ENCODE data around the gene HIPK2.

HIPK2 gene

DNA sequence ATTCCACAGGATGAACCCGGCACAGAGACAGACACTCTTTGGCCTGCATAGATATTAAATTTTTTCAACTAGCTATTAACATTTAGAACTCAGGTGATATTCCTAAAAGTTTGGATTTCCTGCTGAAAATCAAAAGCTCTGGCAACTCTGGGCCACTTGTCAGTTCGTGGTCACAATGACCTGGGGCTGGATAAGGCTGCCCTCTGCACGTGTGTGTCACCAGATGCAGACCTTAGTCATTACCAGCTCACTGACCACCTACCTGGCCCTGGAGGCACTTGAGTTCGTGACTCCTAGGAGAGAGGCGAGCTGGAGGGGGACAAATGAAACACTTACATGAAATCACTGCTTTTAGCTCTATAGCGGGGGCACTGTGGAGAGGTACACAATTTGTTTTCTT is 126.5 kb downstream of the HIPK2 start:
- no peak overlapping the region for H3K4me3 ChIP-seq
- no peak overlapping the region for H3K27ac ChIP-seq
- peak overlapping the region; percentile 56; the same call in 1 of the 2 replicates for H3K4me2 ChIP-seq
- H3K36me3 ChIP-seq, result peaks cover 41% of the 10 kb centered on the region
- no peaks in the 10 kb centered on the region for H3K9me3 ChIP-seq
- no peaks in the 10 kb centered on the region for H3K27me3 ChIP-seq
- no peak overlapping the region for H3K9ac ChIP-seq
- peaks cover 86% of the 10 kb centered on the region for H3K4me1 ChIP-seq
- peaks cover 31% of the 10 kb centered on the region for H4K20me1 ChIP-seq
- TF ChIP-seq Cebpa-rat (IDR thresholded peaks at IDR 0.05), result no peak

DNA sequence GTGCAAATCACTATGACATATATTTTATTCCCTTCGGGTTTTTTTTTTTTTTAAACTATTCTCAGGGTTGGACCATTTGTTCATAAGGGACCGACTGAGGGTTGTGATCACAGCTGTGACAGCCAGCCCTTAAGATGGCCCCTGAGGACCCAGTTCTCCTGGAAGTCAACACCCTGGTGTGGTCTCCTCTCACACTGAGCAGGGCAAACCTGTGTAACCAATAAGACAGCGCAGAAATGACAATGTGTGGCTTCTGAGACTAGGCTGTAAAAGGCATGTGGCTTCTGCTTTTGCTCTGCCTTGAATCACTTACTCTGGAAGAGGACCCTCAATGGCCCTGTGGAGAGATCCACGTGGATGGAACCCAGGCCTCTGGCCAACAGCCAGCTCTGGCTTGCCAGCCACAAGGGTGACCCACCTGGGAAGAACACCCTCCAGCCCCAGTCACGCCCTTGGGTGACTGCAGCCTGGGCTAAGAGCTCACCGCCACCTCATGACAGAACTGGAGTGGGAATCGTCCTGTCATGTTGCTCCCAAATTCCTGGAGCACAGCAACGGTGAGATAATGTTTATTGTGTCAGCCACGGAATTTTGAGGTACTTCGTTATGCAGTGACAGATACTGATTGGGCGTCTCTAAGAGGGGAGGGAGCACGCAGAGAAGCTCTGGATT is 127.2 kb downstream of the HIPK2 start:
- H3K9ac ChIP-seq, result no peak overlapping the region; the same call in 1 of the 2 replicates
- H3K9me3 ChIP-seq, result no peaks in the 10 kb centered on the region
- TF ChIP-seq Cebpa-rat (IDR thresholded peaks at IDR 0.05), result no peak
- H4K20me1 ChIP-seq, result peaks cover 36% of the 10 kb centered on the region
- no peaks in the 10 kb centered on the region for H3K27me3 ChIP-seq
- H3K4me3 ChIP-seq, result no peak overlapping the region
- H3K4me2 ChIP-seq, result peak overlapping the region; percentile 56
- peaks cover 84% of the 10 kb centered on the region for H3K4me1 ChIP-seq
- peaks cover 37% of the 10 kb centered on the region for H3K36me3 ChIP-seq
- no peak overlapping the region for H3K27ac ChIP-seq

DNA sequence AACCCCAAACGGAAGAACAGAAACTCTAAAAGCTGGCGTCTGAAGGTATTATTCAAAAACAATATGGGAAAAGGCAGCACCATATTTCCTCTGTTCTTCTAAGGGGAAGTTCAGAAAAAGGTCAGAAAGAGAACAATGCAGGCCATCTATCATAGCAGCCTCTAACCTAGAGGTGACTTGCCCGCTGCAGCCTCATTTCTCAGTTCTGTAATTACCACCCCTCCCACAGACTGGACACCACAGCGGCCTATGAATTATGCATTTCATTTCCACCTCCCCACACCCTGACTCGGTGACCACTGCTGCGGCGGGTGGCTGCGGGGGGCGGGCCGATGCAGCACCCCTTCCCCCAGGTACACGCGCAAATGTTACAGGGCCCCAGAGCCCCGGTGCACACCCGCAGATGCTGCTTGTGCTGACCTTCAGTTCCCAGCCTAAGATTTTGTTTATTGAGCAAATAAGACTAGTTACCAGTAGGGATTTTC is 128.8 kb downstream of the HIPK2 start:
- H3K9ac ChIP-seq, result peak overlapping the region; percentile 69
- H4K20me1 ChIP-seq, result peaks cover 49% of the 10 kb centered on the region
- H3K27me3 ChIP-seq, result no peaks in the 10 kb centered on the region
- H3K27ac ChIP-seq, result peak overlapping the region; percentile 49
- TF ChIP-seq Cebpa-rat (IDR thresholded peaks at IDR 0.05), result no peak
- peaks cover 69% of the 10 kb centered on the region for H3K4me1 ChIP-seq
- peak overlapping the region; percentile 31; the same call in 1 of the 2 replicates for H3K4me3 ChIP-seq
- H3K4me2 ChIP-seq, result peak overlapping the region; percentile 86
- no peaks in the 10 kb centered on the region for H3K9me3 ChIP-seq
- peaks cover 37% of the 10 kb centered on the region for H3K36me3 ChIP-seq

DNA sequence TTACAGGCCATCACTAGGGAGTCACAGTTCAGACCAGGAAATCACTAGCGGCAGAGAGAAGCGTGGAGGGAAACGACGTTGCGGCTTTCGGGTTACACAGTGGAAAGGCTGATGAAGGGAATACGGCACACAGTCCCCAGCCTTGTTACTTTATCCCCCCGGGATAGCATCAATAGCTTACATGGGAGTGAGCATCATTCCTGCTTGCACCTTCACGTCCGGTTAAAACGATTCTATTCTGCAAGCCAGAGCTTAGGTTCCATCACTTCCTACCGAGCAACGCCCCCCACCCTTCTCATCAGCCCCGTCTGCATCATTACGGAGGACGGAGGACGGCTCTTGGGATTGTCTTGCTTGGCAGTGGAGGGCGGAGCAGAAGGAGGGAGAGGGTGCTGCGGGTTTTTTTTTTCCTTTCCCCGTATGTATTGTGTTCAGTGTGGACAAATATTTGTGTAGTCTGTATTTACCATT is 129.4 kb downstream of the HIPK2 start:
- Histone ChIP-seq H3K4me2 (peak overlapping the region; percentile 86), H3K9ac (peak overlapping the region; percentile 69; the same call in 1 of the 2 replicates)
- TF ChIP-seq Cebpa-rat (IDR thresholded peaks at IDR 0.05), result no peak

DNA sequence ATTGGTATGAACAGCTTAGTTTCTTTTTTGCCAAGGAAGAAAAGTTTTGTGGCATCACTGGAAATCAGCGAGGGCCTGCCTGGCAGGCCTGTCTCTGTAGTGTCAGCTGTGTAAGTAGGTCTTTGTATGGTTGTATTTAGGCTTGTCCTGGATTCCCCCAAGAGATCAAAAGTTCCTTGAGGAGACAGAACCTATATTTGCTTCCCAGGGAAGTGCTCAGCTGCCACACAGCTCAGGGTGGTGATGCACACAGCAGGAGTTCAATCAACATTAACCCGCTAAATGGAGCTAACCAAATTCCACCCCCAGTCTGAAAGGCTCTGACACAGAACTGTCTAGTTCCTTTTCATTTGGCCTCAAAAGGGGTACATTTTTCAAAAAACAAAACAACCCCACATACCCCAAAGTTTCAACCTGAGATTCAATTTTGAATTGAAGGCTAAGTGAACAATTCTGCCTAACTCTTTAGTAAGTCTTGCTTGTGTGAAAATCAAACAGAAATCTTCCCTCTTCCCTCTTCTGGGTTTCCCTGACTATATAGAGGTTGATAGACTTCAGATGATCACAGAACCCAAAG is 129.9 kb downstream of the HIPK2 start:
- Histone ChIP-seq H4K20me1 (peaks cover 49% of the 10 kb centered on the region), H3K9ac (peak overlapping the region; percentile 13; the same call in 1 of the 2 replicates), H3K9me3 (no peaks in the 10 kb centered on the region), H3K4me3 (peak overlapping the region; percentile 31; the same call in 1 of the 2 replicates), H3K27ac (peak overlapping the region; percentile 49), H3K4me1 (peaks cover 59% of the 10 kb centered on the region), H3K27me3 (no peaks in the 10 kb centered on the region), H3K4me2 (peak overlapping the region; percentile 86), H3K36me3 (peaks cover 46% of the 10 kb centered on the region)
- TF ChIP-seq Cebpa-rat (IDR thresholded peaks at IDR 0.05), result no peak

More for the DNA sequence above, 129.4 kb downstream of the HIPK2 start:
- Histone ChIP-seq H4K20me1 (peaks cover 49% of the 10 kb centered on the region), H3K4me3 (peak overlapping the region; percentile 31; the same call in 1 of the 2 replicates), H3K27me3 (no peaks in the 10 kb centered on the region), H3K9me3 (no peaks in the 10 kb centered on the region), H3K27ac (peak overlapping the region; percentile 49), H3K36me3 (peaks cover 42% of the 10 kb centered on the region), H3K4me1 (peaks cover 63% of the 10 kb centered on the region)

DNA sequence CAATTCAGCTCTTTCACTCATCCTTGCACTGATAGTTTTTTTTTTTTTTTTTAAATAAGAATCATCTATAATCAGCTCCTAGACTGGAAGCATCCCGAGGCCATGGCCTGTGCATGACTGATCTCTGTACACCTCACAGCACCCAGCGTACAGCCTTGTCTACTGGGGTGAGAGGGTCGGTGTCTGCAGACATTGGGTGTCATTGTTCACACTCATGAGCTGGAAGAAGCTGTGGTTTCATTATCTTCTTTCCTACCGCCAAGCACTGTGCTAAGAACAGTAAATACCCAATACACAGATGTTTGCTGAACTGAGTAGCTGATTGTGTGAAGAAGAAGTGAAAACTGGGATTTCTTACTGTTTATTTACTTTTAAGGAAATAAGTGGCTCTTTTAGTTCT is 130.7 kb downstream of the HIPK2 start:
- Histone ChIP-seq H3K27ac (0 out of 2 replicates have a peak overlapping the region, but pooled peaks have one; percentile 5), H3K4me1 (peaks cover 59% of the 10 kb centered on the region), H3K27me3 (no peaks in the 10 kb centered on the region), H3K4me3 (no peak overlapping the region), H3K9me3 (no peaks in the 10 kb centered on the region), H4K20me1 (peaks cover 49% of the 10 kb centered on the region), H3K9ac (no peak overlapping the region), H3K36me3 (peaks cover 48% of the 10 kb centered on the region), H3K4me2 (peak overlapping the region; percentile 26; the same call in 1 of the 2 replicates)
- no peak for TF ChIP-seq Cebpa-rat (IDR thresholded peaks at IDR 0.05)

DNA sequence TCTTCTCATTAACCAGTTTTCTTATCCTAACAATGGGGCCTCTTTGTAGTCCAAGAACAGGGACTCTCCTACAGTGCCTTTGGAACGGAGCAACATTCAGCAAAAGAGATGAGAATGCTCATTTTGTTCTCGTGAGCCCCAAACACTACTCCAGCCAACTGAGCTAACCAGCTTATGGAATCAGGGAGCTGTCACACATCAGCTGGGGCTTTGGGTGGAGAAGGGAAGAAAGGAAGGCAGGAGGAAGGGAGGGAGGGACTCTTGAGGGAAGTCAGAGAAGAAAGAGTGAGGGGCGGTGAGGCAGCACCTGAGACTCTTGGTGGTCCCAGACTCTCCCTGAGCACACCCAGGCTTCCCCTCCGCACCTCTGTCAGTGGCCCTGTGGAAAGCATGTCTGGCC is 131.2 kb downstream of the HIPK2 start:
- H3K27ac ChIP-seq, result 0 out of 2 replicates have a peak overlapping the region, but pooled peaks have one; percentile 5
- no peaks in the 10 kb centered on the region for H3K9me3 ChIP-seq
- H4K20me1 ChIP-seq, result peaks cover 52% of the 10 kb centered on the region
- peaks cover 46% of the 10 kb centered on the region for H3K36me3 ChIP-seq
- H3K9ac ChIP-seq, result no peak overlapping the region
- H3K27me3 ChIP-seq, result no peaks in the 10 kb centered on the region
- H3K4me2 ChIP-seq, result peak overlapping the region; percentile 26
- no peak for TF ChIP-seq Cebpa-rat (IDR thresholded peaks at IDR 0.05)
- peaks cover 57% of the 10 kb centered on the region for H3K4me1 ChIP-seq
- H3K4me3 ChIP-seq, result no peak overlapping the region

DNA sequence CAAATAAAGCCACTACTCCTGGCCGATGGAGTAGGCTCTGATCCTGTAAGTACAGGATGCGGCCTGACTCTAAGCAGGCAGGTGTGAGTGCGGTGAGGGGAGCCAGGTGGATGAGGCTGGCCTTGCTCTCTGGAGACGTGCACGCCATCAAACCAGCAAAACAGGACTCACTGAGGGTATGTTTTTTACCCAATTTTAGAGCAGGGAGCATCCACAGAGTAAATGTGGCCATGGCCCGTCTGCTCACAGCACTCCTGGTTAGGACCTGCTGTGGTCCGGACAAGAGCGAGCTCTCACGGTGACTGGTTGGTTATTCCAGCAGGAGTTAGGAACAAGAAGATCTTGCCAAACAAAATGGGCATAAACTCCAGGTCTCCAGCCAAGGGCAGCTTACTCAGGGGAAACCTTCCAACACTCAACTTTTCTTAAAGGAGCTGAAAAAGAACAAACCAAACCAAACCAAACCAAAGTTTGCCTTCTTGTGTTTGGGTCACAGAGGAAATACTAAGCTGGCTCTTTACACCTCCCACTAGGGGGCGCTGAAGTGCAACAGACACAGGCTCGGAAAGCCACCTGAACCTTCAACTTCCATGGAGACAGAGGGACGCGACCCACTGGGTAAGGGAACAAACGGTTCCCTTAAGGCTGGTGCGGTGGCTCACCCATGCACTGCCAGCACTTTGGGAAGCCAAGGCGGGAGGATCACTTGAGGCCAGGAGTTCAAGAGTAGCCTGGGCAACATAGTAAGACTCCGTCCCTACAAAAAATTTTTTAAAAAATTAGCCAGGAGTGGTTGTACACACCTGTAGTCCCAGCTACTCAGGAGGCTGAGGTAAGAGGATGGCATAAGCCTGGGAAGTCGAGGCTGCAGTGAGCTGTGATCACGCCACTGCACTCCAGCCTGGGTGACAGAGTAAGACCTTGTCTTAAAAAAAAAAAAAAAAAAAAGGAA is 131.9 kb downstream of the HIPK2 start:
- Histone ChIP-seq H3K9me3 (no peaks in the 10 kb centered on the region), H3K27me3 (no peaks in the 10 kb centered on the region), H3K9ac (no peak overlapping the region), H3K4me3 (no peak overlapping the region), H3K4me2 (no peak overlapping the region), H3K27ac (no peak overlapping the region), H4K20me1 (peaks cover 50% of the 10 kb centered on the region), H3K4me1 (peaks cover 50% of the 10 kb centered on the region), H3K36me3 (peaks cover 40% of the 10 kb centered on the region)
- no peak for TF ChIP-seq Cebpa-rat (IDR thresholded peaks at IDR 0.05)

DNA sequence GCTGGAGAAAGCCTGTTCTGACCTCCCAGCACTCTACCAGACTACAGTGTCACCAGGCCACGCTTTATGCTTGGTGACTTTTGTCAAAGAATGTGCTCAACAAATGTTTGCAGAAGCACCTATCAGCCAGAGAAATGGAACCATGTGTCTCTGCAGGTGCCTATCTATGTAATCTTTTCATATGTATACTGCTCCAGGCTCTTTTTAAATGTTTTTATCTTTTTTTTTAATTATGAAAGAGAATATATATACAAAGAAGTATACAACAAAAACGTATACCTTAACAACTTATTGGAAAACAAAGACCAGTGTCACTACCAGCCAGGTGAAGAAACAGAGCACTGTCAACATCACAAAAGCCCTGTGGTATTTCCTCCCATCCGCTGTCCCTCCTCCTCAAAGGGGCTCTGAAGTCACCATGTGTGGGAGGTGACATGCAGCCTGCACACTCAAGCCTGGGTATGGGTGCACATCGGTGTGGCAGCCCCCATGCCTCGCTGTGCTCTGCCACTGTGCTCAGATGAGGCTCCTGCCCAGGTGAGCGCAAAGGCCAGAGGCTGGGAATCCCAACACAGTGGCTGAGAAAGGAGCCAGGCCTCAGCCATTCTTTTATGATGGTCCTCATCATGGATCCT is 133.7 kb downstream of the HIPK2 start:
- H3K4me1 ChIP-seq, result peaks cover 32% of the 10 kb centered on the region
- H3K36me3 ChIP-seq, result peaks cover 52% of the 10 kb centered on the region
- H3K9ac ChIP-seq, result no peak overlapping the region

More for the DNA sequence above, 133.7 kb downstream of the HIPK2 start:
- no peak for TF ChIP-seq Cebpa-rat (IDR thresholded peaks at IDR 0.05)
- Histone ChIP-seq H4K20me1 (peaks cover 48% of the 10 kb centered on the region), H3K27ac (no peak overlapping the region), H3K4me3 (no peak overlapping the region), H3K4me2 (no peak overlapping the region), H3K27me3 (no peaks in the 10 kb centered on the region), H3K9me3 (no peaks in the 10 kb centered on the region)

Data from BLaER1 (cell line).